NCI-H460 (cell line): ENCODE measurements around the gene FRYL. TPM values are rescaled to one million over a fixed set of nuclear protein-coding genes. Genes with fewer than 3 reads are reported as not detected.

Experiments
- DNase-seq: peaks from one replicate; pipeline ENCODE4 v3.0.0-alpha.2; 2016; ENCODE audit warnings: low read depth; ENCODE audit errors: extremely low read depth
- total RNA-seq: library from RNA; depleted of rRNA; stranded (reverse); fragments of >200 nt; shearing (Covaris generic); gene quantifications from 2 replicates; pipeline ENCODE4 v1.2.3, GENCODE V29; 2014

The FRYL gene
- total RNA-seq, 1 experiment from 2014 or later = 31.0 TPM

- DNase-seq = no peak
Observed at GRCh38 chr4:48570646-48571220, 209.3 kb downstream of the FRYL start.

GRCh38 chr4:48566034-48566384, 214.1 kb downstream of the FRYL start:
- no peak for DNase-seq

GRCh38 chr4:48565362-48566033, 214.6 kb downstream of the FRYL start:
- DNase-seq = no peak

GRCh38 chr4:48564151-48564550, 215.9 kb downstream of the FRYL start:
- DNase-seq = no peak

- no peak for DNase-seq
Observed at GRCh38 chr4:48558819-48559218, 221.3 kb downstream of the FRYL start.

GRCh38 chr4:48558026-48558425, 222.1 kb downstream of the FRYL start:
- no peak for DNase-seq

GRCh38 chr4:48557478-48557877, 222.6 kb downstream of the FRYL start:
- DNase-seq = no peak

- no peak for DNase-seq
Observed at GRCh38 chr4:48556268-48556667, 223.8 kb downstream of the FRYL start.

GRCh38 chr4:48554606-48555005, 225.5 kb downstream of the FRYL start:
- DNase-seq = no peak

- no peak for DNase-seq
Observed at GRCh38 chr4:48553720-48554119, 226.4 kb downstream of the FRYL start.

- peak; percentile 30 for DNase-seq
Observed at GRCh38 chr4:48546336-48546735, 233.7 kb downstream of the FRYL start.

- DNase-seq = no peak
Observed at GRCh38 chr4:48543796-48544195, 236.3 kb downstream of the FRYL start.

GRCh38 chr4:48542888-48543287, 237.2 kb downstream of the FRYL start:
- no peak for DNase-seq

GRCh38 chr4:48539597-48539996, 240.5 kb downstream of the FRYL start:
- DNase-seq = no peak

GRCh38 chr4:48538358-48538757, 241.7 kb downstream of the FRYL start:
- DNase-seq = no peak

GRCh38 chr4:48526406-48526805, 253.7 kb downstream of the FRYL start:
- no peak for DNase-seq

- DNase-seq = no peak
Observed at GRCh38 chr4:48518143-48518542, 261.9 kb downstream of the FRYL start.

GRCh38 chr4:48509543-48509942, 270.5 kb downstream of the FRYL start:
- no peak for DNase-seq

GRCh38 chr4:48506716-48507115, 273.4 kb downstream of the FRYL start:
- no peak for DNase-seq

- DNase-seq = peak; percentile 11
Observed at GRCh38 chr4:48504352-48504751, 275.7 kb downstream of the FRYL start.

GRCh38 chr4:48504026-48504330, 276.1 kb downstream of the FRYL start:
- no peak for DNase-seq

- DNase-seq = no peak
Observed at GRCh38 chr4:48503233-48504025, 276.6 kb downstream of the FRYL start.
